ENCODE data around the gene TSSK3. TPM values are rescaled to one million over a fixed set of nuclear protein-coding genes. Genes with fewer than 3 reads are reported as not detected.

The TSSK3 gene
- total and polyA plus RNA-seq, 9 of the 15 experiments (the other 6 are each of a cell fraction or from before 2014, with no cell fraction given): 0.27 to 2.8 (median 1.9) TPM

DNA sequence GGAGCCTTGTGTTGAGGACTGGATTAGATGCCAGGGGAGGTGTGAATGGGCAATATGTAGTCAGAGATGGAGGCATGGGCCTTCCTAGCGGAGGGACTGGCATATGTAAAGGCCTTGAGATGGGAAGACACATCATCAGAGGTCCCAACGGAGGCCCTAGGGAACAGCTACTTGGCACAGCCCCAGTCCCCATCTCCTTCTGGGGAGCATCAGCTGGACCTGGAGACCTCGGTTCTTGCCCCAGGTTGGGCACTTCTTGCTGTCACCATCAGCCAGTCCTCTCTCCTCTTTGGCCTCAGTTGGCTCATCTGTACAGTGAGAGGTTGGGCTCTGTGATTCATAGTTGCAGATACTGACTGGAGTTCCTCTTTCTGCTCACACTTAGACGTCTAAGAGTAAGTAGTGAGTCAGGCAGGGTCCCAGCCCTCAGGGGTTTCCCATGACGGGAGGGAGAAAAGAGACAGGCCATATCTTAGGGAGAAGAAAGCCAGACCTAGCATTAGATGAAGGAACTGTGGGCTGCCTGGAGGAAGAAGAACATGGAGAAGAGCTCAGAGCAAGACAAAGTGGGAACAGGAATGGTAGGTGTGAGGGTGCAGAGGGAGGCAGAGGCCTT lies 22.9 kb upstream of the TSSK3 start:
- peak in 1 of 4 experiments; percentile 47 for DNase-seq (ENCODE audit: extremely low read depth in 1 of 4, low spot score in 3 of 4)
- peak overlapping the region in 1 of 2 experiments; percentile 56; a peak in 2 of 4 replicates for H3K9ac ChIP-seq (ENCODE audit: insufficient read depth in 1 of 2, low read depth in 2 of 2, low read length in 2 of 2)
- WGBS (ENCODE audit: insufficient coverage, low coverage, missing lambda C conversion rate): 29% methylated on average over 5 of the region's 5 CpGs
- TF ChIP-seq MXI1 (IDR thresholded peaks at IDR 0.05; ENCODE audit: low read depth, low read length) (no peak), DPF2 (IDR thresholded peaks at IDR 0.05) (0 out of 2 replicates have a peak, but pooled peaks have one; percentile 26), ZBTB17 (CRISPR knock-in tag; IDR thresholded peaks at IDR 0.05) (no peak), SAP30 (IDR thresholded peaks at IDR 0.05; ENCODE audit: borderline replicate concordance, insufficient read depth, low read depth, low read length, poor library complexity, severe bottlenecking) (no peak), PRPF4 (IDR thresholded peaks at IDR 0.05; ENCODE audit: insufficient read depth, low read depth, low read length, poor library complexity, severe bottlenecking) (no peak), SNRNP70 (optimal IDR thresholded peaks at IDR 0.05; ENCODE audit: low read depth, low read length) (no peak), POLR2AphosphoS5 (IDR thresholded peaks at IDR 0.05; ENCODE audit: control insufficient read depth, insufficient read depth, low read depth, low read length) (no peak)
- TF ChIP-seq, protein P1, sequence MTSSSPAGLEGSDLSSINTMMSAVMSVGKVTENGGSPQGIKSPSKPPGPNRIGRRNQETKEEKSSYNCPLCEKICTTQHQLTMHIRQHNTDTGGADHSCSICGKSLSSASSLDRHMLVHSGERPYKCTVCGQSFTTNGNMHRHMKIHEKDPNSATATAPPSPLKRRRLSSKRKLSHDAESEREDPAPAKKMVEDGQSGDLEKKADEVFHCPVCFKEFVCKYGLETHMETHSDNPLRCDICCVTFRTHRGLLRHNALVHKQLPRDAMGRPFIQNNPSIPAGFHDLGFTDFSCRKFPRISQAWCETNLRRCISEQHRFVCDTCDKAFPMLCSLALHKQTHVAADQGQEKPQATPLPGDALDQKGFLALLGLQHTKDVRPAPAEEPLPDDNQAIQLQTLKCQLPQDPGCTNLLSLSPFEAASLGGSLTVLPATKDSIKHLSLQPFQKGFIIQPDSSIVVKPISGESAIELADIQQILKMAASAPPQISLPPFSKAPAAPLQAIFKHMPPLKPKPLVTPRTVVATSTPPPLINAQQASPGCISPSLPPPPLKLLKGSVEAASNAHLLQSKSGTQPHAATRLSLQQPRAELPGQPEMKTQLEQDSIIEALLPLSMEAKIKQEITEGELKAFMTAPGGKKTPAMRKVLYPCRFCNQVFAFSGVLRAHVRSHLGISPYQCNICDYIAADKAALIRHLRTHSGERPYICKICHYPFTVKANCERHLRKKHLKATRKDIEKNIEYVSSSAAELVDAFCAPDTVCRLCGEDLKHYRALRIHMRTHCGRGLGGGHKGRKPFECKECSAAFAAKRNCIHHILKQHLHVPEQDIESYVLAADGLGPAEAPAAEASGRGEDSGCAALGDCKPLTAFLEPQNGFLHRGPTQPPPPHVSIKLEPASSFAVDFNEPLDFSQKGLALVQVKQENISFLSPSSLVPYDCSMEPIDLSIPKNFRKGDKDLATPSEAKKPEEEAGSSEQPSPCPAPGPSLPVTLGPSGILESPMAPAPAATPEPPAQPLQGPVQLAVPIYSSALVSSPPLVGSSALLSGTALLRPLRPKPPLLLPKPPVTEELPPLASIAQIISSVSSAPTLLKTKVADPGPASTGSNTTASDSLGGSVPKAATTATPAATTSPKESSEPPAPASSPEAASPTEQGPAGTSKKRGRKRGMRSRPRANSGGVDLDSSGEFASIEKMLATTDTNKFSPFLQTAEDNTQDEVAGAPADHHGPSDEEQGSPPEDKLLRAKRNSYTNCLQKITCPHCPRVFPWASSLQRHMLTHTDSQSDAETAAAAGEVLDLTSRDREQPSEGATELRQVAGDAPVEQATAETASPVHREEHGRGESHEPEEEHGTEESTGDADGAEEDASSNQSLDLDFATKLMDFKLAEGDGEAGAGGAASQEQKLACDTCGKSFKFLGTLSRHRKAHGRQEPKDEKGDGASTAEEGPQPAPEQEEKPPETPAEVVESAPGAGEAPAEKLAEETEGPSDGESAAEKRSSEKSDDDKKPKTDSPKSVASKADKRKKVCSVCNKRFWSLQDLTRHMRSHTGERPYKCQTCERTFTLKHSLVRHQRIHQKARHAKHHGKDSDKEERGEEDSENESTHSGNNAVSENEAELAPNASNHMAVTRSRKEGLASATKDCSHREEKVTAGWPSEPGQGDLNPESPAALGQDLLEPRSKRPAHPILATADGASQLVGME (CRISPR knock-in tag; IDR thresholded peaks at IDR 0.05): no peak
- TF ChIP-seq, protein P2, sequence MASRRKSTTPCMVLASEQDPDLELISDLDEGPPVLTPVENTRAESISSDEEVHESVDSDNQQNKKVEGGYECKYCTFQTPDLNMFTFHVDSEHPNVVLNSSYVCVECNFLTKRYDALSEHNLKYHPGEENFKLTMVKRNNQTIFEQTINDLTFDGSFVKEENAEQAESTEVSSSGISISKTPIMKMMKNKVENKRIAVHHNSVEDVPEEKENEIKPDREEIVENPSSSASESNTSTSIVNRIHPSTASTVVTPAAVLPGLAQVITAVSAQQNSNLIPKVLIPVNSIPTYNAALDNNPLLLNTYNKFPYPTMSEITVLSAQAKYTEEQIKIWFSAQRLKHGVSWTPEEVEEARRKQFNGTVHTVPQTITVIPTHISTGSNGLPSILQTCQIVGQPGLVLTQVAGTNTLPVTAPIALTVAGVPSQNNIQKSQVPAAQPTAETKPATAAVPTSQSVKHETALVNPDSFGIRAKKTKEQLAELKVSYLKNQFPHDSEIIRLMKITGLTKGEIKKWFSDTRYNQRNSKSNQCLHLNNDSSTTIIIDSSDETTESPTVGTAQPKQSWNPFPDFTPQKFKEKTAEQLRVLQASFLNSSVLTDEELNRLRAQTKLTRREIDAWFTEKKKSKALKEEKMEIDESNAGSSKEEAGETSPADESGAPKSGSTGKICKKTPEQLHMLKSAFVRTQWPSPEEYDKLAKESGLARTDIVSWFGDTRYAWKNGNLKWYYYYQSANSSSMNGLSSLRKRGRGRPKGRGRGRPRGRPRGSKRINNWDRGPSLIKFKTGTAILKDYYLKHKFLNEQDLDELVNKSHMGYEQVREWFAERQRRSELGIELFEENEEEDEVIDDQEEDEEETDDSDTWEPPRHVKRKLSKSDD (conservative IDR thresholded peaks at IDR 0.05; ENCODE audit: low read length): no peak
- TF ChIP-seq, protein P3, sequence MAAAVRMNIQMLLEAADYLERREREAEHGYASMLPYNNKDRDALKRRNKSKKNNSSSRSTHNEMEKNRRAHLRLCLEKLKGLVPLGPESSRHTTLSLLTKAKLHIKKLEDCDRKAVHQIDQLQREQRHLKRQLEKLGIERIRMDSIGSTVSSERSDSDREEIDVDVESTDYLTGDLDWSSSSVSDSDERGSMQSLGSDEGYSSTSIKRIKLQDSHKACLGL (CRISPR knock-in tag; IDR thresholded peaks at IDR 0.05; ENCODE audit: borderline replicate concordance, poor library complexity, severe bottlenecking): no peak

More for the DNA sequence above, 22.9 kb upstream of the TSSK3 start:
- ChIA-PET POLR2A (no interaction called here), CTCF (ENCODE audit: low intra/inter-chr PET ratio) (no interaction called here)
- H3K27ac ChIP-seq (ENCODE audit: extremely low read depth, low read depth, low read length): no peak overlapping the region
- H3K9me1 ChIP-seq (ENCODE audit: control insufficient read depth, insufficient read depth, low read length): peaks cover 4% of the 10 kb centered on the region
- ATAC-seq: no peak
- no peak overlapping the region for H2AFZ ChIP-seq (ENCODE audit: low read depth, low read length)
- H3K9me3 ChIP-seq (replicated peaks; ENCODE audit: control insufficient read depth, insufficient read depth, low read depth, low read length): no peaks in the 10 kb centered on the region
- H3K4me1 ChIP-seq (replicated peaks in 1 of 2; ENCODE audit: control insufficient read depth in 2 of 2, insufficient read depth in 2 of 2, low read length in 2 of 2): peaks cover 15 to 55% of the 10 kb centered on the region in 2 experiments
- H3K4me3 ChIP-seq: no peak overlapping the region
- H3K79me2 ChIP-seq (ENCODE audit: control insufficient read depth, insufficient read depth, low read length): peaks cover 15% of the 10 kb centered on the region
- in situ Hi-C loops (cut with MboI): no loop called here
- intact Hi-C loops (cut with micrococcal nuclease): loop anchor here (5.0 kb wide), 1 partner anchor 53 kb away; the partner anchor contains the start of gene BSDC1
- peak; percentile 80 for FAIRE-seq
- peaks cover 6% of the 10 kb centered on the region; the same call in 1 of the 3 replicates for H3K36me3 ChIP-seq (ENCODE audit: control insufficient read depth, insufficient read depth, low read length)
- H4K20me1 ChIP-seq (replicated peaks; ENCODE audit: control insufficient read depth, insufficient read depth, low read length): 0 out of 2 replicates have a peak, but pooled peaks cover 7% of the 10 kb centered on the region
- H3K4me2 ChIP-seq (ENCODE audit: insufficient read depth, low read length): no peak overlapping the region
- H3K27me3 ChIP-seq (ENCODE audit: control insufficient read depth in 2 of 2, insufficient read depth in 2 of 2, low read length in 2 of 2): no peaks in the 10 kb centered on the region
- BruUV-seq (replicated peaks): no TSS peak
